DOHH2 (cell line): ENCODE data around the gene IGSF10.

Experiments
- EZH2phosphoT487 ChIP-seq: fragments of 200-600 bp; sonication (generic); IDR thresholded peaks from 2 replicates; pipeline ENCODE4 v1.6.1; 2017; ENCODE audit warnings: borderline replicate concordance, mild to moderate bottlenecking, antibody characterized with exemption, low read length, moderate library complexity, mixed read lengths
- TF ChIP-seq, protein P1 (sequence below): fragments of 200-600 bp; sonication (generic); IDR thresholded peaks from one replicate; pipeline ENCODE4 v1.5.1; 2014; ENCODE audit warnings: antibody characterized with exemption, mild to moderate bottlenecking, low read depth, low read length; ENCODE audit not compliant: poor library complexity, severe bottlenecking

DNA sequence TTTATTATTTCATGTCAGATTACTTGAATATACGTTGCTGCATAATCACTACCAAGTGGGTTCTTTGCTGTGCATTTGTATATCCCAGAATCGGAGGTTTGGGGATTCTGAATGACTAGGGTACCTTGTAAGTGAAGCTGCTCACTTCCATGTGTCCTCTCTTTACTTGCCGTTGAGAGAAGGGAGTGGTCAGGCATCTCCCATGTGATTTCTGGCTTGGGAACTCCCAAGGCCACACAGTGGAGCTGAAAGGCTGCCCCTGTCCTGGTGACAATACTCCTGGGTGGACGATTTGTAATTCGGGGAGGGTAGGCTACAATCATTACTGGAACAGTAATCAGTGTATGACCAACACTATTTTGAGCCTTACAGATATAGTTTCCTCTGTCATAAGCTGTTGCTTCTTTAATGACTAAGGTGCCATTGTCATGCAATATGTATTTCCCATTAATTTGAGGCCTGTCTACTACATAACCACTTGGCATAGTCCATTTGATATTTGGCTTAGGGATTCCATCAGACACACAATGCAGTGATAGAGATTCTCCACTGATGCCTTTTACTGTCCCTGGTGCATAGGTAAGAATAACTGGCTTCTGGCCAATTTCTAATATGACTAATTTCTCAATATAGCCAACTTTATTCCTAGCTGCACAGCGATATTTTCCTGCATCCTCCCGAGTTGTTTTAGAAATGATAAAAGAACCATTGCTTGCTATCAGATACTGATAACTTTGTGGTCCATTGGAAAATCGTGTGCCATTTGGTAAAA lies 24.0 kb downstream of the IGSF10 start:
- TF ChIP-seq, protein P1, sequence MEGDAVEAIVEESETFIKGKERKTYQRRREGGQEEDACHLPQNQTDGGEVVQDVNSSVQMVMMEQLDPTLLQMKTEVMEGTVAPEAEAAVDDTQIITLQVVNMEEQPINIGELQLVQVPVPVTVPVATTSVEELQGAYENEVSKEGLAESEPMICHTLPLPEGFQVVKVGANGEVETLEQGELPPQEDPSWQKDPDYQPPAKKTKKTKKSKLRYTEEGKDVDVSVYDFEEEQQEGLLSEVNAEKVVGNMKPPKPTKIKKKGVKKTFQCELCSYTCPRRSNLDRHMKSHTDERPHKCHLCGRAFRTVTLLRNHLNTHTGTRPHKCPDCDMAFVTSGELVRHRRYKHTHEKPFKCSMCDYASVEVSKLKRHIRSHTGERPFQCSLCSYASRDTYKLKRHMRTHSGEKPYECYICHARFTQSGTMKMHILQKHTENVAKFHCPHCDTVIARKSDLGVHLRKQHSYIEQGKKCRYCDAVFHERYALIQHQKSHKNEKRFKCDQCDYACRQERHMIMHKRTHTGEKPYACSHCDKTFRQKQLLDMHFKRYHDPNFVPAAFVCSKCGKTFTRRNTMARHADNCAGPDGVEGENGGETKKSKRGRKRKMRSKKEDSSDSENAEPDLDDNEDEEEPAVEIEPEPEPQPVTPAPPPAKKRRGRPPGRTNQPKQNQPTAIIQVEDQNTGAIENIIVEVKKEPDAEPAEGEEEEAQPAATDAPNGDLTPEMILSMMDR: no peak
- no peak for TF ChIP-seq EZH2phosphoT487
